Measurements from ENCODE around the gene RP9. TPM values are rescaled to one million over a fixed set of nuclear protein-coding genes. Genes with fewer than 3 reads are reported as not detected.
"Not testable (repeated sequence)": the region's sequence is repeated elsewhere in the genome, so short reads cannot be mapped to it uniquely, and the experiment has no call there.

RP9 gene
- total RNA-seq, 1 donor from 2014 or later = 16.4 TPM

GRCh38 chr7:33107136-33108066 lies 1.8 kb downstream of the RP9 start:
- intact Hi-C loops (cut with micrococcal nuclease) = loop anchor here (1.0 kb wide), 9 partner anchors 68 to 612 kb away; partner anchors contain the start of gene AVL9

GRCh38 chr7:33101906-33102305 lies 7.3 kb downstream of the RP9 start:
- intact Hi-C loops (cut with micrococcal nuclease) = no loop called here

GRCh38 chr7:33100770-33101169 lies 8.4 kb downstream of the RP9 start:
- intact Hi-C loops (cut with micrococcal nuclease) = no loop called here

- intact Hi-C loops (cut with micrococcal nuclease) = no loop called here
Observed at GRCh38 chr7:33099154-33099940, 9.9 kb downstream of the RP9 start.

GRCh38 chr7:33094745-33095275 lies 14.4 kb downstream of the RP9 start:
- intact Hi-C loops (cut with micrococcal nuclease) = not testable (repeated sequence)

- intact Hi-C loops (cut with micrococcal nuclease) = no loop called here
Observed at GRCh38 chr7:33093266-33093665, 15.9 kb downstream of the RP9 start.

GRCh38 chr7:33091641-33092191 lies 17.5 kb downstream of the RP9 start:
- intact Hi-C loops (cut with micrococcal nuclease) = no loop called here

- intact Hi-C loops (cut with micrococcal nuclease) = no loop called here
Observed at GRCh38 chr7:33091111-33091531, 18.1 kb downstream of the RP9 start.

GRCh38 chr7:33089142-33089541 lies 20.1 kb downstream of the RP9 start:
- intact Hi-C loops (cut with micrococcal nuclease) = no loop called here

GRCh38 chr7:33087858-33088257 lies 21.3 kb downstream of the RP9 start:
- intact Hi-C loops (cut with micrococcal nuclease) = no loop called here

GRCh38 chr7:33087356-33087755 lies 21.8 kb downstream of the RP9 start:
- intact Hi-C loops (cut with micrococcal nuclease) = no loop called here

GRCh38 chr7:33079763-33080690 lies 29.2 kb downstream of the RP9 start:
- intact Hi-C loops (cut with micrococcal nuclease) = no loop called here

GRCh38 chr7:33079096-33079495 lies 30.1 kb downstream of the RP9 start:
- intact Hi-C loops (cut with micrococcal nuclease) = no loop called here

- intact Hi-C loops (cut with micrococcal nuclease) = no loop called here
Observed at GRCh38 chr7:33076737-33077136, 32.5 kb downstream of the RP9 start.

- intact Hi-C loops (cut with micrococcal nuclease) = no loop called here
Observed at GRCh38 chr7:33075818-33076518, 33.2 kb downstream of the RP9 start.

GRCh38 chr7:33073243-33073642 lies 36.0 kb downstream of the RP9 start:
- intact Hi-C loops (cut with micrococcal nuclease) = no loop called here

- intact Hi-C loops (cut with micrococcal nuclease) = no loop called here
Observed at GRCh38 chr7:33072471-33072870, 36.7 kb downstream of the RP9 start.

- intact Hi-C loops (cut with micrococcal nuclease) = no loop called here
Observed at GRCh38 chr7:33070831-33071230, 38.4 kb downstream of the RP9 start.

GRCh38 chr7:33070277-33070676 lies 38.9 kb downstream of the RP9 start:
- intact Hi-C loops (cut with micrococcal nuclease) = no loop called here

GRCh38 chr7:33067921-33068320 lies 41.3 kb downstream of the RP9 start:
- intact Hi-C loops (cut with micrococcal nuclease) = no loop called here
